HepG2 (cell line): ENCODE measurements around the gene SFXN5. TPM values are rescaled to one million over a fixed set of nuclear protein-coding genes. Genes with fewer than 3 reads are reported as not detected.

ENCODE experiments used
- ETV6 ChIP-seq: sonication (generic); formaldehyde crosslinking; conservative IDR thresholded peaks from 2 replicates; pipeline ENCODE4 v1.4.0; 2020; ENCODE audit warnings: missing genetic modification reagents
- FIP1L1 ChIP-seq: fragments of 200-400 bp; formaldehyde crosslinking; IDR thresholded peaks from 2 replicates; pipeline ENCODE4 v1.6.1; 2018; ENCODE audit warnings: low read depth, mild to moderate bottlenecking, low read length, moderate library complexity, borderline replicate concordance; ENCODE audit not compliant: insufficient read depth
- GATA4 ChIP-seq: sonication (generic); IDR thresholded peaks from 2 replicates; pipeline ENCODE4 v1.6.1; 2016; ENCODE audit warnings: antibody characterized with exemption, low read depth, borderline replicate concordance
- HOXA7 ChIP-seq: sonication (generic); formaldehyde crosslinking; IDR thresholded peaks from 2 replicates; pipeline ENCODE4 v1.8.1; 2022; ENCODE audit warnings: mild to moderate bottlenecking, missing genetic modification reagents, moderate library complexity
- KMT2B ChIP-seq: IDR thresholded peaks from 2 replicates; pipeline ENCODE4 v1.6.1; 2016; ENCODE audit warnings: missing genetic modification reagents, missing compliant biosample characterization
- NFE2L2 ChIP-seq: fragments of 150-350 bp; IDR thresholded peaks from 2 replicates; pipeline ENCODE4 v1.6.1; 2014; ENCODE audit warnings: low read length
- PHF5A ChIP-seq: IDR thresholded peaks from one replicate; pipeline ENCODE4 v1.6.1; 2018; ENCODE audit warnings: low read depth, missing genetic modification reagents; ENCODE audit not compliant: unreplicated experiment
- REPIN1 ChIP-seq: sonication (generic); formaldehyde crosslinking; IDR thresholded peaks from 2 replicates; pipeline ENCODE4 v1.8.0; 2022; ENCODE audit warnings: missing genetic modification reagents, low read depth, mild to moderate bottlenecking, borderline replicate concordance
- REST ChIP-seq, 2 experiments: IDR thresholded peaks; 2 replicates each; pipeline ENCODE4 v1.6.1; 2011 to 2012; ENCODE audit warnings: low read length in 2 of 2, borderline replicate concordance in 1 of 2, low read depth in 1 of 2, mild to moderate bottlenecking in 1 of 2, moderate library complexity in 1 of 2
- SP5 ChIP-seq: IDR thresholded peaks from 2 replicates; pipeline ENCODE4 v1.6.1; 2016; ENCODE audit warnings: low read depth, borderline replicate concordance
- ZBTB8A ChIP-seq: sonication (generic); formaldehyde crosslinking; IDR thresholded peaks from 2 replicates; pipeline ENCODE4 v1.4.0; 2020; ENCODE audit warnings: mild to moderate bottlenecking, low read depth, missing genetic modification reagents, borderline replicate concordance
- ZNF205 ChIP-seq: IDR thresholded peaks from 2 replicates; pipeline ENCODE4 v1.6.1; 2018; ENCODE audit warnings: missing biosample characterization, missing genetic modification reagents
- ZNF256 ChIP-seq: sonication (generic); formaldehyde crosslinking; conservative IDR thresholded peaks from 2 replicates; pipeline ENCODE4 v1.4.0; 2020; ENCODE audit warnings: missing genetic modification reagents
- ZNF281 ChIP-seq: sonication (generic); formaldehyde crosslinking; IDR thresholded peaks from 2 replicates; pipeline ENCODE4 v1.4.0; 2020; ENCODE audit warnings: missing genetic modification reagents, borderline replicate concordance
- ZNF44 ChIP-seq: sonication (generic); formaldehyde crosslinking; IDR thresholded peaks from 2 replicates; pipeline ENCODE4 v1.5.1; 2020; ENCODE audit warnings: mild to moderate bottlenecking, missing genetic modification reagents
- ZNF446 ChIP-seq: sonication (generic); formaldehyde crosslinking; IDR thresholded peaks from 2 replicates; pipeline ENCODE4 v1.5.0; 2020; ENCODE audit warnings: mild to moderate bottlenecking, missing genetic modification reagents
- ZNF781 ChIP-seq: sonication (generic); formaldehyde crosslinking; IDR thresholded peaks from 2 replicates; pipeline ENCODE4 v1.5.1; 2020; ENCODE audit warnings: borderline replicate concordance, mild to moderate bottlenecking, missing genetic modification reagents; ENCODE audit errors: not compliant biosample characterization
- polyA plus RNA-seq, 8 experiments: library from polyadenylated mRNA; depleted of rRNA in 3 of 8; stranded (reverse) in 7 of 8; unstranded in 1 of 8; fragments of >200 nt; fragmentation: Illumina TruSeq in 4 of 8; extraction: Trizol in 4 of 8; gene quantifications; 2 replicates each; pipeline versions ENCODE4 v1.2.1 to v1.2.3, GENCODE V29; 2011 to 2016; ENCODE audit warnings: low read depth in 4 of 8, missing spikeins in 1 of 8, mixed read lengths in 1 of 8; ENCODE audit not compliant: insufficient read depth in 1 of 8
- total RNA-seq, 5 experiments: library from RNA; depleted of rRNA; stranded (reverse); fragments of >200 nt; fragmentation: Illumina TruSeq; extraction: Trizol; gene quantifications; 2 replicates each; pipeline ENCODE4 v1.2.3, GENCODE V29; 2016; ENCODE audit warnings: low read depth in 1 of 5
- TF ChIP-seq, protein P1 (sequence below): IDR thresholded peaks from 2 replicates; pipeline ENCODE4 v1.4.0; 2020; ENCODE audit warnings: mild to moderate bottlenecking, missing genetic modification reagents

The SFXN5 gene
- total and polyA plus RNA-seq, 2 of the 13 experiments (the other 11 are each of a cell fraction or from before 2014, with no cell fraction given) = 34.9 to 37.4 TPM

GRCh38 chr2:73112913-73113854 is 41.7 kb upstream of the SFXN5 start, which contains the start of gene RAB11FIP5 (continued):
- TF ChIP-seq ZNF205 = 0 out of 2 replicates have a peak, but pooled peaks have one; percentile 27
- TF ChIP-seq ZBTB8A (CRISPR knock-in tag) = no peak
- TF ChIP-seq REPIN1 (CRISPR knock-in tag) = no peak; the same call in 1 of the 2 replicates
- no peak for TF ChIP-seq NFE2L2
- TF ChIP-seq ZNF446 (CRISPR knock-in tag) = no peak
- no peak for TF ChIP-seq REST (IDR thresholded peaks at IDR 0.05; ENCODE audit: borderline replicate concordance in 1 of 2, low read depth in 1 of 2, low read length in 2 of 2)
- TF ChIP-seq, protein P1, sequence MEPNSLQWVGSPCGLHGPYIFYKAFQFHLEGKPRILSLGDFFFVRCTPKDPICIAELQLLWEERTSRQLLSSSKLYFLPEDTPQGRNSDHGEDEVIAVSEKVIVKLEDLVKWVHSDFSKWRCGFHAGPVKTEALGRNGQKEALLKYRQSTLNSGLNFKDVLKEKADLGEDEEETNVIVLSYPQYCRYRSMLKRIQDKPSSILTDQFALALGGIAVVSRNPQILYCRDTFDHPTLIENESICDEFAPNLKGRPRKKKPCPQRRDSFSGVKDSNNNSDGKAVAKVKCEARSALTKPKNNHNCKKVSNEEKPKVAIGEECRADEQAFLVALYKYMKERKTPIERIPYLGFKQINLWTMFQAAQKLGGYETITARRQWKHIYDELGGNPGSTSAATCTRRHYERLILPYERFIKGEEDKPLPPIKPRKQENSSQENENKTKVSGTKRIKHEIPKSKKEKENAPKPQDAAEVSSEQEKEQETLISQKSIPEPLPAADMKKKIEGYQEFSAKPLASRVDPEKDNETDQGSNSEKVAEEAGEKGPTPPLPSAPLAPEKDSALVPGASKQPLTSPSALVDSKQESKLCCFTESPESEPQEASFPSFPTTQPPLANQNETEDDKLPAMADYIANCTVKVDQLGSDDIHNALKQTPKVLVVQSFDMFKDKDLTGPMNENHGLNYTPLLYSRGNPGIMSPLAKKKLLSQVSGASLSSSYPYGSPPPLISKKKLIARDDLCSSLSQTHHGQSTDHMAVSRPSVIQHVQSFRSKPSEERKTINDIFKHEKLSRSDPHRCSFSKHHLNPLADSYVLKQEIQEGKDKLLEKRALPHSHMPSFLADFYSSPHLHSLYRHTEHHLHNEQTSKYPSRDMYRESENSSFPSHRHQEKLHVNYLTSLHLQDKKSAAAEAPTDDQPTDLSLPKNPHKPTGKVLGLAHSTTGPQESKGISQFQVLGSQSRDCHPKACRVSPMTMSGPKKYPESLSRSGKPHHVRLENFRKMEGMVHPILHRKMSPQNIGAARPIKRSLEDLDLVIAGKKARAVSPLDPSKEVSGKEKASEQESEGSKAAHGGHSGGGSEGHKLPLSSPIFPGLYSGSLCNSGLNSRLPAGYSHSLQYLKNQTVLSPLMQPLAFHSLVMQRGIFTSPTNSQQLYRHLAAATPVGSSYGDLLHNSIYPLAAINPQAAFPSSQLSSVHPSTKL (CRISPR knock-in tag) = peak; percentile 39; the same call in 1 of the 2 replicates
- no peak for TF ChIP-seq ZNF281 (CRISPR knock-in tag)
- TF ChIP-seq ETV6 (CRISPR knock-in tag) = no peak
- TF ChIP-seq ZNF44 (CRISPR knock-in tag) = no peak
- no peak for TF ChIP-seq PHF5A
- TF ChIP-seq ZNF256 (CRISPR knock-in tag) = 0 out of 2 replicates have a peak, but pooled peaks have one; percentile 22
- TF ChIP-seq HOXA7 = no peak
- peak; percentile 59 for TF ChIP-seq SP5 (CRISPR knock-in tag)
- no peak for TF ChIP-seq GATA4
- no peak for TF ChIP-seq FIP1L1
- TF ChIP-seq KMT2B (CRISPR knock-in tag) = no peak
- TF ChIP-seq ZNF781 = peak; percentile 92
